ENCODE measurements around the gene ELF1.

DNA sequence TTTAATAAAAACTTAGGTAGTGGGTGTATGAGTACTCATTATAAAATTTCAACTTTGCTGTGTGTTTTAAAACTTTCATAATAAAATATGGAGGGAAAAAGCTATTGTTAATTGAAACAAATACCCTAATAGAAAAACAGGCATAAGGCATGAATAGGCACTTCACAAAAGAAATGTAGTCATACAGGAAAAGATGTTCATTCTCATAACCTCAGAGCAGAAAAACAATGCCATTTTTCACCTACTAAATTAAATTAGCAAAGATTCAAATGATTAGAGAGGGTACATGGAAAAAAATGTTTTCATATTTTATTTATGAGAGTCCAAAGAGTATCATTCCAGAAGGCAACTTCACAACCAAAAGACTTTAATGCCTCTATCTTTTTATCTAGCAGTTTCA lies 20.6 kb upstream of the ELF1 start:
- TF ChIP-seq, protein P1, sequence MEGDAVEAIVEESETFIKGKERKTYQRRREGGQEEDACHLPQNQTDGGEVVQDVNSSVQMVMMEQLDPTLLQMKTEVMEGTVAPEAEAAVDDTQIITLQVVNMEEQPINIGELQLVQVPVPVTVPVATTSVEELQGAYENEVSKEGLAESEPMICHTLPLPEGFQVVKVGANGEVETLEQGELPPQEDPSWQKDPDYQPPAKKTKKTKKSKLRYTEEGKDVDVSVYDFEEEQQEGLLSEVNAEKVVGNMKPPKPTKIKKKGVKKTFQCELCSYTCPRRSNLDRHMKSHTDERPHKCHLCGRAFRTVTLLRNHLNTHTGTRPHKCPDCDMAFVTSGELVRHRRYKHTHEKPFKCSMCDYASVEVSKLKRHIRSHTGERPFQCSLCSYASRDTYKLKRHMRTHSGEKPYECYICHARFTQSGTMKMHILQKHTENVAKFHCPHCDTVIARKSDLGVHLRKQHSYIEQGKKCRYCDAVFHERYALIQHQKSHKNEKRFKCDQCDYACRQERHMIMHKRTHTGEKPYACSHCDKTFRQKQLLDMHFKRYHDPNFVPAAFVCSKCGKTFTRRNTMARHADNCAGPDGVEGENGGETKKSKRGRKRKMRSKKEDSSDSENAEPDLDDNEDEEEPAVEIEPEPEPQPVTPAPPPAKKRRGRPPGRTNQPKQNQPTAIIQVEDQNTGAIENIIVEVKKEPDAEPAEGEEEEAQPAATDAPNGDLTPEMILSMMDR (IDR thresholded peaks at IDR 0.05), result no peak
- no peak for TF ChIP-seq POLR2A (IDR thresholded peaks at IDR 0.05)

All from ovary (tissue), 3 donors.